HG03460 (cell line): Measurements from ENCODE around the gene CPB2.

ENCODE experiments used
- ATAC-seq: cut with Tn5 transposase; IDR thresholded peaks from one replicate; pipeline ENCODE4 v1.9.1; 2021; ENCODE audit not compliant: unreplicated experiment

Gene CPB2

DNA sequence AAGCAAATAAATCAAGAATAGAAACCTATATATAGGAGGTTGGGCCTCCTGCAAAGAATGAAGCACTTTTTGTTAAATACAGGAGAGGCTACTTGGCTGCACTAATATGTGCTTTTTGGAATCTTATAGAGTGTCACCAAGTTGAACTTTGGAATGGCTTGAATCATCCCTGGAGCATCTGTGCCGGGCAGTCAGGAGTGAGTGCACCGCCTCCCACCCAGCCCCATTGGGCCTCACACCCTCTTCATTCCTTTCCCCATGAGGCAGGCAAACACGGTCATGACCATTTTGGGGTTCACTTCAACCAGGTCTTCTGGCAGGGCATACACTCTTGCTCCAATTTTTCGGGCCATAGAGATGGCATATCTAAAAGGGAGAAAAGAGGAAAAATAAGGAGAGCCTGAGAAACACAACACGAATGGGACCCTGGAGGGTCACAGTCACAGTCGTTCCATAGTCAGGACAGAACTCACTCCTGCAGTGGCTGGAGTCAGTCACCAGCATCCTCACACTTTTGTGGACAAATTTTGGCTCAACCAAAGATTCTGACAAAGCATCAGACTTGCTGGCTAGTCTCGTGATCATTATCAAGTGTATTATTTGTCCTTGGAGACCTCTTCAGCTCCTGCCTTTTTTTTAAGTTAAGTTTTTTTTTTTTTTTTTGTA lies 22.7 kb upstream of the CPB2 start:
- no peak for ATAC-seq

DNA sequence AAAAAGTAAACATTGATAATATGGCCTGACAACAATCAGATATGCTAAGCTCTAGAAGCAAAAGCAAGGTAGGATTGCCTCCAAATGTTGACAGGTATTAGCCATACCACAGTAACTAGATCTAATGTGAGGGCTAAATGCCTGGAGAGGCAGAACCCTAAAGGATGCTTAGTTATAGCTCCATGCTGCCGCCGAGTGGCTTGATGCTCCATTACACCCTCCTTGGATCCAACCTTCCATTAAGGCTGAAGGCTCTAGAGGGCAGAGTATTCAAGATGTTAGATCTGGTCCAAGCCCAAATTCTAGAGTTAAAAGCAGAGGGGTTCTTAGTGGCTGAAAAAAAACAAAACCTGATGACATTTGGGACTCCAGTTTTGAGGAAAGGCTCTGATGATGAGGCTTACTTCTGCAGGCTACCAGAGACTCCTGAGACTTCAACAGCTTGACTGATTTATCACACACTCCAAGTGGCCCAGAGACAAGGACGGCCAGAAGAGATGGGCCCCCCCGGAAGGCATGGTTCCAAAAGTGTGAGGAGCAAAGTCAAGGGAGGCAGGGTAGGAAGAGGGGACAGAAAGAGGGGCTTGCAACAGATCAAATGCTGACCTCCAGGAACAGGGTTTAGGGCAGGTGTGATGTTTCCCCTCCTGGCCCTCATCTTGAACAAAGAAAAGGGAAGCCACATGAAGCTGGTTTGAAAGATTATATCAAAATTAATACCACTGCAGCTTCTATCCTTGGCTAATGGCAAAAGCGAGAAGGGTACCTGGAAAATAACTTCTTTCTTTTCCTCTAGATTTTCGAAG lies 21.9 kb upstream of the CPB2 start:
- no peak for ATAC-seq

DNA sequence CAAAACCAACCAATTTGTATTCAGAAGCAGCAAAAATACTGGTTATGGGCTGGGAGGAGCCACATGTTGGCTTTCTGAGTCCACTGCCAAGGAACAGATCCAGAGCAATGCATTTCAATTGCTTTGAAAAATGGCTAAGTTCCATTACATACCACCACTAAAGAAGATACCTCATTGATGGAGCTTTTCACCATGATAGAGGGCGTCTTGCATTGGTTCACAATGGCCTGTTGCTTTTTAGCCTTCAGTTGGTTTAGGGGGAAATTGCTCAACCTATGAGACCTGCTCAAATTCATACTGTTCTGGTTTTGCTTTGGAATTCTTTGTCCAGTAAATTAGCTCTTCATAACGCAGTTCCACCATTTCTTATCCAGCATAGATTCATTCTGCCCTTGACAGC lies 21.2 kb upstream of the CPB2 start:
- ATAC-seq = no peak

DNA sequence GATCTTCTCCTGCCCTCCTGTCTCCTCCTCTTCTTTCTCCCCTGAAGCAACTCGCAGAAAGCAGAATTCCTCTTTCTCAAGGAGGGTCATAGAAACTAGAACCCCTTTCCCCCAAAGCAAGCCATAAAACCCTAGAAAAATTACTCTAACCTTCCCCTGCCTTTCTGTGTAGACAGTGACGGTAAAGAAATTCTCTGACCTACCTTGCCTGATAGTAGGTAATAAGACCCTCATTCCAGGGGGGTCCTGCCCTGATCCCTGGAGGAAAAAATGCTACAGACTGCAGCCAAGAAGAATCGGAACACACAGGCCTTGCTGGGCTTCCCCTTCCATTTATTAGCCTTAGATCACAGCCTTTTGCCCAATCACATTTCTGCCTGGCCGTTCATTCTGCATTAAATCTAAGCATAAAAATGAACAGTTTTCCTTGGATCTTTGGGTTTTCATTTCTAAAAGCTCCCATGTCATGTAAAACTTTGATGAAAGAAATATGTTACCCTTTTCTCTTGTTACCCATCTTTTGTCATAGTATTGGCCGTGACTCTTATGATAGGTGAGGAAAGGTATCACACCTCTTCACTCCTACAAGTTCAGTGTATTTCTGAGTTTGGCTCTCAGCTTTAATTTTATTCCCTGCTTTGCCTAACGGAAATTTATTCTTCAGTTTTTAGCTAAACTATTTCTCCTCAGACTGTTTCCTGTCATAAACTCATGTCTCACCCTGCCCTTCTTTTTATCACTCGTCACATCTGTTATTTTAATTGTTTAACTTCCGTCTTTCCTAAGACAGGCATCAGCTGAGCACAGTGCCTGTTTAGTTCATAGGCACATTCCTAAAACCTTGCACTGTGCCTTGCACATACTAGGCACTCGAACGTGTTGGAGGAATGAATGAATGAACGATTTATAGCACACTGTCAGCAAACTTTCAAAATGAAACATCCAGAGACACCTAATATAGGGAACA lies 20.4 kb upstream of the CPB2 start:
- ATAC-seq = no peak

DNA sequence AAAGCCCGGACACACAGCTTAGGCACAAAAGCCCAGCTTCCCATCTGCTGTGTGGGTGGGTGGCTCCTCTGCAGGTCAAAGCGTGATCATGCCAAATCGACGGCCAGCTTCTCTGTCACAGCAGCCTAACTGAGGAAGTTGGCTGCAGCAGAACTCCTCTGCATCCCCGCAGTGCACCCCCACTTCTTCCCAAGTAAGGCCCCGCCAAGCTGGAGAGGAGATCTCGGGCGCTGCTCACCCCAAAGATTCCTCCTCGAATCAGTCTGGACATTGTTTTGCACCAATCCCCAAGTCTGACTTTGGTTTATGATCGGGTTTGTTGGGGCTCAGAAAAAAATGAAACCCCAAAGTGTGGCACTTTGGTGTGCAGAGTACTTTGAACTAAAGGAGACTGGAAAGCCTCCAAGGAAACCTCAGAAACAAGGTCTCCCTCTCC lies 19.7 kb upstream of the CPB2 start:
- ATAC-seq = no peak

DNA sequence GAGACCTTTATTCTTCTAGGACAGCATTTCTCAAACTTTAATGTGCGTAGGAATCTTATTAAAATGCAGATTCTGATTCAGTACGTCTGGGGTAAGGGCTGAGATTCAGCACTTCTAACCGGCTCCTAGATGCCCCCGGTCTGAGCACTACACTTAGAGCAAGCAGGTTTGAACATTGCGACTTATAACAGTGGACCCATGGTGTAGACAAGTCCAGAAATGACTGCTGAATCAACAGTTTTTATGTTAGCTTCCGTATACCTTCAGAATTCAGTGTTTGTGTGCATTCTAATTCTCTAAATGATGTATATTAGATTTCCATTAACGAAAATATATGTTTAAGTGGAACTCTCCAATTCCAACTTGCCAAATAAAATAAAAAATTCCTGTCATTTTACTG lies 17.5 kb upstream of the CPB2 start:
- ATAC-seq = no peak

DNA sequence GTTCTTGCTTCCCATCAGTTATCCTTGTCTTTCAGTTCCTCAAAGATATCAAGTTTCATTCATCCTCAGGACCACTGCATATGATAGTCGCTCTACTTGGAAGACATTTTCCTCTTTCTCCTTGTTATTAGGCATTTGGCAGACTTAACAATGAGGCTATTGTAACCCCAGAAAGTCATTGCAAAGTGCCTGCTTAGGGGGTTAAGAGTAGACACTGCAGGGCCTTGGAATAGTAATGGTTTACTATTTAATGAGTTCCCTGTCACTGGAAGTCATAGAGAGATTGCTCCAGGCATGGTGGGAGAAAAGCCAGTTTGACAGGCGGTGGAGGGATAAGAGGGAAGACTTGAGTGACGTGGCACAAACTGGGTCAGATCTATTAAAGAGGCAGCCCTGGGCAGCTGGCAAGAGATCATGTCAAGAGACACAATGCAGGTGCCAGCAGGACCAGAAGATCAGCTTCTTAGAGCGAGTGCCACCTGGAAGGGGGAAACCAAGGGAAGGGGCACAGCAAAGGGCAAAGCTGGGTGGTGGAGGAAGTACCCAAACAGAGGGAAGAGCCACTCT lies 16.8 kb upstream of the CPB2 start:
- no peak for ATAC-seq

DNA sequence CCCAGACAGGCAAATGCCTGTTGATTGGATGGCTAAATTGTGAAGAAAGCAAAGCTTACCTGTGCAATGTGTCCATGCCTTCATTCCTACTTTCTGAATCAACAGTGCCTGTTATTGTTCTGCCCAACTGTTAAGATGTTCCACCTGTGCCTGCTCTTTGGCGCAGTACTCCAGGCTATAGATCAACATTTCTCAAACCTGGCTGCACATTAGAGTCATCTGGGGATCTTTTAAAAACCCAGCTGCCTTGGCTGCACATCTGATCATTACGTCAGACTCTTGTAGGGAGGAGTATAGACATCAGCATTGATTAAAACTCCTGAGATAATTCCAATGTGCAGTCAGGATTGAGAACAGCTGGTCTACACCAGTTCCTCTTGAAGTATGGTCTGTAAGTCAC lies 16.2 kb upstream of the CPB2 start:
- ATAC-seq = no peak

DNA sequence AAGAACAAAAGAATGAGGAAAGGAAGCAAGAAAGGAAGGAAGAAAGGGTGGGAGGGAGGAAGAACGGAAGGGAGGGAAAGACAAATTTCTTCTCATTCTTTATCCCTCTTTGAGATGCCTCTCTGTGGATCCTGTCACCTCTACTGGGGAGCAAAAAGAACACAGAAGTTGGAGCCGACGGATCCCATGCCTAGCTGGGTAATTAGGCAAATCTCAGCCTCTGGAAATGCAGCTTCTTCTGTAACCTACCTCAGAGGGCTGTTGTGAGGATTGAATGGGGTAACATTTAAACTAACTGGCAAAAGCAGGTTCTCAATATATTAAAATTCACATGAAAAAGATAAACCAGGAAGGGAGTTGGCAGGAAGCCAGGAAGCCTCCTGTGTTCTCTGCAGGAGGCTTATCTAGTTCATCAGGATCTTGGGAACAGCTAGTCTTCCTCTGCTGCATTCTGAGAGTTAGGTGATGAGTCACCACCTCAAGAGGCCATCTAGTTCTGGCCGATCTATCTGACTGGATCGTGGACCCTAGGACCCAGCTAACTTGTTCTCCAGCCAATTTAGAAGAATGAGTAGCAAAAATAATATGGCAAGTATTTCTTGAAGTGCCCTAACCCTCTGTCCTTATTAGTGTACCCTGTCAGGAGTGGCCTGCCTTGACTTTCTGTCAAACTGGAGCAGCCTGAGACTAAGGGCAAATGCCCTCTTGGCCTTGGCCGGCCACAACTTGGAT lies 15.2 kb upstream of the CPB2 start:
- no peak for ATAC-seq

DNA sequence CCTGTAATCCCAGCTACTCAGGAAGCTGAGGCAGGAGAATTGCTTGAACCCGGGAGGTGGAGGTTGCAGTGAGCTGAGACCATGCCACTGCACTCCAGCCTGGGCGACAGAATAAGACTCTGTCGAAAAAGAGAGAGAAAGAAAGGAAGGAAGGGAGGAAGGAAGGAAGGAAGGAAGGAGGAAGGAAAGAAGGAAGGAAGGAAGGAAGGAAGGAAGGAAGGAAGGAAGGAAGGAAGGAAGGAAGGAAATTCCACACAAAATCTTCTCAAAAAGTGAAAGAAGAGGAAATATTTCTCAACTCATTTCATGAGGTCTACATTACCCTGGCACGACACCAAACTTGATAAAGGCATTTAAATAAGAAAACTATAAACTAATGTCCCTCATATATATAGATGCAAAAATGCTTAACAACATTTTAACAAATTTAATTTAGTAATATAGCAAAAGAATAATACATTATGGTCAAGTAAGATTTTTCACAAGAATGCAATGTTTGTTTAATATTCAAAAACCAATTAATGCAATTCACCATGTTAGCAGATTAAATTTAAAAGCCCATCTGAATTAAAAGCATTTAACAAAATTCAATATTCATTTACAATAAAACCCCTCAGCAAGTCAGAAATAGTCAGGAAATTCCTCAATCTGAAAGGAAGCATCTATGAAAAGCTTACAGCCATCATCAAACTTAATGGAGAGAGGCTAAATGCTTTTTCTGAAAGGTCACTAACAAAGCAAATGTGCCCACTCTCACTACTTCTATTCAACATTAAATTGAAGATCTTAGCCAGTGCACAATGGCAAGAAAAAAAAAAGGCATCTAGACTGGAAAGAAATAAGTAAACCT lies 12.0 kb upstream of the CPB2 start:
- ATAC-seq = no peak

DNA sequence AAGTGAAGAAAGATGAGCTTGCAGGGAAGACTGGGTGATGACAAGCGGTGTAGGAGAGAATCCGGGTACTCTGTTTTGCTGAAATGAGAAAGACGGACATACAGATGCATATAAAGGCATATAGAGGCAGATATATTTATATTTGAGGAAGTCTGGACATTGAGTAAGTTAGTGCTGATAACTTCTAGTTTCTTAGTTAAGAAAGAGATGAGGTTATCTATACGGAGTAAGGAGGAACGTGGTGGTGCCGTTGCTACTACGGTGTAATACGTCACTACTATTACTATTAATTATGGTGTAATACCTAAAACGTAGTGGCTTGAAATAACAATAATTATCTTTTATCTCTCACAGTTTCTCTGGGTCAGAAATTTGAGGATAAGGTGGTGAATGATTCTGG lies 9.8 kb upstream of the CPB2 start:
- ATAC-seq = no peak

DNA sequence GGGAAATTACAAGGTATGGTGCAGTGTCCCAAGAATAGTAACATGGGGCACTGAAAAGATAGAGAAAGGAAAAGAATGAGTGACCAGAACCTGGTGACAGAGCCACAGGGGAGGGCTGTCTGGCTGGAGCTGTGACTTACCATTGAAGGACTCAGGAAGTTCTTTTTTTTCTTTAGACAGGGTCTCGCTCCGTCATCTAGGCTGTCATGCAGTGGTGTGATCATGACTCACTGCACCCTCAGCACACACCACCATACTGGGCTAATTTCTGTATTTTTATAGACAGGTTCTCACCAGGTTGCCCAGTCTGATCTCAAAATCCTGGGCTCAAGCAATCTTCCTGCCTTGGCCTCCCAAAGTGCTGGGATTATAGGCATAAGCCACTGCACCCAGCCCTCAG lies 8.8 kb upstream of the CPB2 start:
- no peak for ATAC-seq

DNA sequence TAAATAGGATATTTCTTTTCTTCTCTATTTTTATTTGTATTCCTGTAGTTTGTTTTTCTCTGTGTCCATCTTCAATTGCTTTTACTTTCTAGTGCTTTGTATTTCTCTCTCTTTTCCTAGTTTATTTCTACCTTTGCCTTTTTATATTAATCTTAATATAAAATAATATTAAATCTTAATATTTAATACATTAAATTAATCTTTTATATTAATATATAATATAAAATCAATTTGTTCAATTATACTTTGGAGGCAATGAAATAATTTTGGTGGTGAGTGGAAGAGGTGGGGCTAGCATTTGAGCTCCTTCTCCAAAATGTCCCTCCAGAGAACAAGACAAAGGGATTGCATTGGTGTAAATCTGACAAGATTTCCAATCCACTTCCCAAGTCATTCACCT lies 6.3 kb upstream of the CPB2 start:
- ATAC-seq = no peak

DNA sequence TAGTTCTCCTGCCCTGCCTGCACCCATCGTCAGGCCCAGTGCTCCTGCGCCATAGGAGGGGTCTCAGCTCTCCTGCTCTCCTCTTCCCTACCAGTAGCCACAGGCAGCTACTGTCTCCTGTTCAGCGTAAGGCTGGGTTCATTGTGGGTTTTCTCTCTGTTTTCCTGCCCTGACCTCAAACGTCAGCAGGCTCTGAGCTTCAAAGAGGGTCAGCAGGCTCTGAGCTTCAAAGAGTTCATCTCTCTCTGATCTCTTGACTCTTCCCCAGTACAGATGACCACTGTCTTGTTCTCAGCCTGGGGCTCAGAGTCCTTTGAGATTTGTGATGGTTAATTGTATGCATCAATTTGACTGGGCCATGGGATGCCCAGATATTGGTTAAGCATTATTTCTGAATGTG lies 4.6 kb upstream of the CPB2 start:
- no peak for ATAC-seq

DNA sequence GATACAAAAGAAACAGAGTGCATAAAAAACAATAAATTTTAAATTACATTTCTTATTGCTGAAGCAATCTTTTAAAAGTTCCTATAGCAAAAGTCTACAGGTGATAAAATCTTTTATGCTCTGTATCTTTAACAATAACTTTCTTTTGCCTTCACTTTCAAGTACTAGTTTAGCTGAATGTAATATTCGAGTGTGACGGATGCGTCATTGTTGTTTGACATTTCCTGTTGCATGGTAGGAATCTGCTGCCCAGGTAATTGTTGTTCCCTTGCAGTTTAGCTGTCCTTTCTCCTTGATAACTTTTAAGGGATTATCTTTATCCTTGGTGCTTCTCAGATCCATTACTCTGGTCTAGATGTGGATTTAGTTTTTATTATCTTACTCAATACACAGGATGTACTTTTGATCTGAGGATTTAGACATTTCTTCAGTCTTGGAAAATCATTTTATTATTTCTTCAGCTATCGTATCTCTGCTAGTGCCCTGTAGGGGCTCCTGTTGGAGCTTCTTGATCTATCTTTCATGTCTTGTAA lies 2.1 kb upstream of the CPB2 start:
- ATAC-seq = no peak

DNA sequence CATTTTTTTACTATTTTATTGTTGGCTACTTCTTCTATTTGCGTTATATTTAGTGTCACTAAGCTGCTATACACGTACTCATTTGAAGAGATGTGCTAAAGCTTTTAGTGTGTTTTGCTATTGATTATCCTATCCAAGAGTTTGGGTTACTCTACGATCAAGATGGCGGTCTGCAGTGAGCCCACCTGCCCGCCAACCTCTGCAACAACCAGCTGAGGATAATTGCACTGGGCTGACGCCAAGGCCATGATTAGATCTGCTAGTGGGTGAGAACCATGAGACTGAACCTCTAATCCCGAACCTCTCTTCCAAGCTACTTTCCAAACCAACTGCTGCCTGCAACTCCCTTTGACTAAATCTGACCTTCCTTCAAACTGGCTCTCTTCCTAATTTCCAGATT lies 1.8 kb downstream of the CPB2 start:
- no peak for ATAC-seq

DNA sequence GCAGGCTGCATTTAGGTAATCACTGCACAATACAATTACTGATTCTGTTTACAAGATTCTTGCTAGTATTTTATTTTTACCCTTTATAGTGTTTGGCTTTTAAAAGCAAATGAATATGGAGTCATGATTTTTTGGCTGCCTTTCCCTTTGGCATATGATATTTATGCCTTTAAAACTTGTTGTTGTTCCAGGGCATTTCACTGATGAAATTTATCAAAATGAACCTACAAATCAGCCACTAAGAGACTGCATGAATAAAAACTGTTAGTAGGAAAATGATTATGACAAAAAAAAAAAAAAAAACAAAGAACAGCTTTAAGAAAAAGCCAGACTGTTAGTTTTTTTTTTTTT lies 2.6 kb downstream of the CPB2 start:
- no peak for ATAC-seq

DNA sequence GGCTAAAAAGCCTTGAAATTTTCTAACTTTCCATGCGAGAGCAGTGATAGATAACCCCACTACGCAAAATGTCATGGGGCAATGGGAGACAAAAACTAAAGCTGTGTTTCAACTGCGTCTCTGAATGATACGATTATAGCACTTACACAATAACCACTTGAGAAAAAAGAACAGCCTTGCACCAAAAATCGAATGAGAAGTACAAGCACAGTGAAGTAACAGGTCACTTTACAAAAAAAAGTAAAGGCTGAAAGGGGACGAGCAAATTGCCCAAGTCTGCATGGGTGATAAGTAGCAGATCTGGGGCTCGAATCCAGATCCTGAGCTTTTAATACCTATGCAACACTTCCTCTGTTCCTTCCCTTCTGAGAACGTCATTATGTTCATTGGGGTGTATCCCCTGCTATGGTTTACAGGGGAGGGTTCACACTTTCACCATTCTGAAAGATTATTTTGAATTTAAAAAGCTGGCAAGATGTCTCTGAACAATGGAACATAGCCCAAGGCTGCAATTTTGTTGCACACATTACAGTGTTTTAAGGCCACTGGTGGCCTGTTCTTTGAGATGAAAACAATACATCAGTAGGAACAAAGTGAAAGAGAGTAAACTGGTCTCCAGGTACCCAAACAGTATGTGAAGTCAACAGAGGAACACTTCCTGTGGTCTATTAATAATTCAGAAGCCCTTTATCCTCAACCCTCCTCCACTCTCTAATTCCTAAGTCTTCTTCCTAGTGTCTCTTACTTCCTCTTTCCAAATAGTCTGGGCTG lies 3.2 kb downstream of the CPB2 start:
- ATAC-seq = no peak

DNA sequence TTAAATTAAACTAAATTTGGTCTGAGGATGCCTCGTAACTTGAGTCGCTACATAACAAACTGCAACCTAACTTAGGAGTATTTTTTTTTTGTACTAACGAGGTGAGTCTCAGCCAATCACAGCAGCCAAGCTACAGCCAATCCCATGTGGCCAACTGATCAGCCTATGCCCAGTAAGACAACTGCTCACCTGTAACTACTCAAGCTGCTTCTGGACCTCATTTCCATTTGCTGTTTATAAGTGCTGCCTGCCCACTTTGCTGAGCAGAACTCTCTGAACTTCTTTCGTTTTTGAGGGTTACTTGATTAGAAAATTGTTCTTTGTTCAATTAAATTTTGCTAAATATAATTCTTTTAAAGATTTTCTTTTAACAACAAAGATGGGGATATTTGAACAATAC lies 3.8 kb downstream of the CPB2 start:
- no peak for ATAC-seq
